ENCODE data around the gene ZBTB7A.

Gene ZBTB7A

DNA sequence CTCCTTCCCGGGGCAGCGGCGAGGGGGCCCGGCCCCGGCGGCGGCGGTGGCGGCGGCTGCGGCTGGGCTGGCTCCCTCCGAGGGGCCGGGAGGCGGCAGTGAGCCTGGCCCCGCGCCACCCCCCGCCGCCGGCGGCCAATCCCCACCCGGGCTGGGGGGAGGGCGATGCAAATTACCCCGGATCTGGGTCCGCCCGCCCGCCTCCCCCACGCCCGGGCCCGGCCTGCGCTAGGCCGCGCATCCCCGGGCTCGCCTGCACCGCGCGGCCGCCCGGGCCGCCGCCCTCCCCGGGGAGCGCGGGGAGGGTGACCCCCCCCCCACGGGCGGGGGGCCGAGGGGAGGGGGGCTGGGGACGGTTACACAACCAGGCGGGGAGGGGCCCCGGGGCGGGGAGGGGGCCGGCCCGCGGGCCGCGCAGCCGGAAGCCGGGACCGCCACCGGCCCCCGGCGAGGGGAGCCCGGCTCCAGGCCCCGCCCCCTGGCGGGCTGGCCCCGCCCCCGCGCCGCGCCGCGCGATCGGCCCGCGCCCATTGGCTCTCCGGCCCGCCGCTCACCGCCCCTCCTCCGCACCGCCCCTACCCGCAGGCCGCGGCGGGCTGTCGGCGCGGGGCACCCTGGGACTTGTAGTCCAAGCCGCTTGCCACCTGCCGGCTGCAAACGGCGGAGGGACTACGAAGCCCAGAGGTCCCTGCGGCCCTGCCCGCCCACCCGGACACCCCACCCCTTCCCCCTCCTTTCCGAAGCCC, 1.1 kb downstream of the ZBTB7A start:
- peaks cover 40% of the 10 kb centered on the region for H3K4me1 ChIP-seq (ENCODE audit: insufficient read depth, low read length)
- H3K4me2 ChIP-seq (ENCODE audit: insufficient read depth, low read length) = peak overlapping the region; percentile 78
- H3K9ac ChIP-seq (ENCODE audit: low read depth, low read length) = peak overlapping the region; percentile 99
- H3K36me3 ChIP-seq (ENCODE audit: insufficient read depth, low read length) = peaks cover 39% of the 10 kb centered on the region
- DNase-seq = peak; percentile 97
- H3K4me3 ChIP-seq (ENCODE audit: low read depth in 1 of 2, low read length in 2 of 2) = peak overlapping the region in 1 of 2 experiments; percentile 78; a peak in 2 of 4 replicates
- no peaks in the 10 kb centered on the region for H3K9me3 ChIP-seq (ENCODE audit: insufficient read depth, low read length, severe bottlenecking)
- peak overlapping the region; percentile 57 for H3K27ac ChIP-seq (ENCODE audit: low read length)
- H2AFZ ChIP-seq (ENCODE audit: low read depth, low read length) = no peak overlapping the region
- TF ChIP-seq, protein P1, sequence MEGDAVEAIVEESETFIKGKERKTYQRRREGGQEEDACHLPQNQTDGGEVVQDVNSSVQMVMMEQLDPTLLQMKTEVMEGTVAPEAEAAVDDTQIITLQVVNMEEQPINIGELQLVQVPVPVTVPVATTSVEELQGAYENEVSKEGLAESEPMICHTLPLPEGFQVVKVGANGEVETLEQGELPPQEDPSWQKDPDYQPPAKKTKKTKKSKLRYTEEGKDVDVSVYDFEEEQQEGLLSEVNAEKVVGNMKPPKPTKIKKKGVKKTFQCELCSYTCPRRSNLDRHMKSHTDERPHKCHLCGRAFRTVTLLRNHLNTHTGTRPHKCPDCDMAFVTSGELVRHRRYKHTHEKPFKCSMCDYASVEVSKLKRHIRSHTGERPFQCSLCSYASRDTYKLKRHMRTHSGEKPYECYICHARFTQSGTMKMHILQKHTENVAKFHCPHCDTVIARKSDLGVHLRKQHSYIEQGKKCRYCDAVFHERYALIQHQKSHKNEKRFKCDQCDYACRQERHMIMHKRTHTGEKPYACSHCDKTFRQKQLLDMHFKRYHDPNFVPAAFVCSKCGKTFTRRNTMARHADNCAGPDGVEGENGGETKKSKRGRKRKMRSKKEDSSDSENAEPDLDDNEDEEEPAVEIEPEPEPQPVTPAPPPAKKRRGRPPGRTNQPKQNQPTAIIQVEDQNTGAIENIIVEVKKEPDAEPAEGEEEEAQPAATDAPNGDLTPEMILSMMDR (IDR thresholded peaks at IDR 0.05; ENCODE audit: borderline replicate concordance, extremely low read depth, low read length, poor library complexity, severe bottlenecking) = no peak
- TF ChIP-seq EZH2 (IDR thresholded peaks at IDR 0.05; ENCODE audit: borderline replicate concordance, low read depth, low read length, severe bottlenecking) = no peak
- H3K27me3 ChIP-seq (ENCODE audit: insufficient read depth, low read length, poor library complexity) = no peaks in the 10 kb centered on the region
- H4K20me1 ChIP-seq (ENCODE audit: insufficient read depth, low read length) = peaks cover 44% of the 10 kb centered on the region
- peak; percentile 78 for ATAC-seq (ENCODE audit: insufficient read depth, low read depth)
- H3K79me2 ChIP-seq (ENCODE audit: insufficient read depth, low read length) = peaks cover 60% of the 10 kb centered on the region

DNA sequence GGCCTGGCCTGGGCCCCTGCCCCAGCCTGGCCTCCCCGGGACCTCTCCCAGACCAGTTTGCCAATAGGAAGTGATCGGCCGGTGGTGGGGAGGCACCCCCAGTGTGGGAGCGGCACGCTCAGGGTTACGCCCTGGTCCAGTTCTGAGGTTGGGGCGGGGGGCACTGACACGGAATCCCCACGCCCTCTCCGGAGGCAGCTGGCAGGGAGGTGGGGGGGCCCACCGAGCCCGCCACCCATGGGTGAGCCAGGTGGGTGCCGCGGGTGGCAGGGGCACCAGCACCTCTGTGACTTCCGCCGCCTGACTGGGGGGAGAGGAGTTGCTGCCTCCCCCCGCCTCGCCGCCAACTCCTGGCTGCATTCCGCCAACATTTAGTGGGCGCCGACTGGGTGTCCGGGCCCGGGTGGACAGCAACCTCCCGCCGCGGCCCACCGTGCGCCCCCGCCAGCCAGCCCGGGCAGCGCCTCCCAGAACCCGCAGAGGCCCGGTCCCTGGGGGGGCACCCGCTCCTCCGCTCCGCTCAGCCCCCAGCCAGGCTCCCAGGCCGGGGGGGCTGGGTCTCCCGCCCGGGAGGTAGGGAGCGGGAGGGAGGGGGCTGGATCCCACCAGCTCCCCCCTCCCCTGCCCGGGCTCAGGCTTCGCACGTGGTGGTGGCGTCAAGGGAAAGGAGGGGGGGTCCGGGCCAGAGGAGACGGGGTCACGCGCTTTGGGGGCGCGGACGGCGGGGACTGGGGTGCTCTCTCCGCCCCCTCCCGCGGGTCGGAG, 2.0 kb downstream of the ZBTB7A start:
- Histone ChIP-seq H3K4me2 (ENCODE audit: insufficient read depth, low read length) (peak overlapping the region; percentile 78), H3K27me3 (ENCODE audit: insufficient read depth, low read length, poor library complexity) (no peaks in the 10 kb centered on the region), H3K36me3 (ENCODE audit: insufficient read depth, low read length) (peaks cover 45% of the 10 kb centered on the region), H3K4me3 (ENCODE audit: low read depth in 1 of 2, low read length in 2 of 2) (peak overlapping the region; percentile 54 to 62; a peak in 3 of 4 replicates), H4K20me1 (ENCODE audit: insufficient read depth, low read length) (peaks cover 53% of the 10 kb centered on the region), H3K4me1 (ENCODE audit: insufficient read depth, low read length) (peaks cover 40% of the 10 kb centered on the region), H3K79me2 (ENCODE audit: insufficient read depth, low read length) (peaks cover 70% of the 10 kb centered on the region), H3K9me3 (ENCODE audit: insufficient read depth, low read length, severe bottlenecking) (no peaks in the 10 kb centered on the region), H2AFZ (ENCODE audit: low read depth, low read length) (no peak overlapping the region), H3K9ac (ENCODE audit: low read depth, low read length) (peak overlapping the region; percentile 71), H3K27ac (ENCODE audit: low read length) (peak overlapping the region; percentile 73)
- DNase-seq = peak; percentile 74
- peak; percentile 15 for ATAC-seq (ENCODE audit: insufficient read depth, low read depth)
- TF ChIP-seq, protein P1 (IDR thresholded peaks at IDR 0.05; ENCODE audit: borderline replicate concordance, extremely low read depth, low read length, poor library complexity, severe bottlenecking) = no peak
- no peak for TF ChIP-seq EZH2 (IDR thresholded peaks at IDR 0.05; ENCODE audit: borderline replicate concordance, low read depth, low read length, severe bottlenecking)

DNA sequence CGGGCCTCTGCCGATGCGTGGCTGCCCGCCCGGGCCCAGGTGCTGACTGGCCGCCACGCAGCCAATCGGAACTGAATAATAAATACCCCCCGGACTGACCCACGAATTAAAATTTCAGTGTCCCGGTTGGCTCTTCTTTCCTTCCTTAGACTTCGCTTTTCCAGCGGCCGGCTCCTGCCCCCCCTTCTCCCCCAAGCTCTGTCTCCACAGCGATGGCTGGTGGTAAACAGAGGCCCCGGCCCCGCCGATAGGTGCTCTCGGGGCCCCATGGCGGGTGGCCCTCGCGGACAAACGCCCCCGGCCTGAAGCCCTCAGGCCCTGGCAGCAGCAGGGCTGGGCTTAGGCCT, 2.6 kb downstream of the ZBTB7A start:
- peaks cover 58% of the 10 kb centered on the region for H4K20me1 ChIP-seq (ENCODE audit: insufficient read depth, low read length)
- peaks cover 75% of the 10 kb centered on the region for H3K79me2 ChIP-seq (ENCODE audit: insufficient read depth, low read length)
- peak overlapping the region; percentile 78 for H3K4me2 ChIP-seq (ENCODE audit: insufficient read depth, low read length)
- TF ChIP-seq EZH2 (IDR thresholded peaks at IDR 0.05; ENCODE audit: borderline replicate concordance, low read depth, low read length, severe bottlenecking) = no peak
- TF ChIP-seq, protein P1 (IDR thresholded peaks at IDR 0.05; ENCODE audit: borderline replicate concordance, extremely low read depth, low read length, poor library complexity, severe bottlenecking) = no peak
- no peaks in the 10 kb centered on the region for H3K27me3 ChIP-seq (ENCODE audit: insufficient read depth, low read length, poor library complexity)
- H3K4me3 ChIP-seq (ENCODE audit: low read depth in 1 of 2, low read length in 2 of 2) = peak overlapping the region; percentile 54 to 62; a peak in 3 of 4 replicates
- H3K9me3 ChIP-seq (ENCODE audit: insufficient read depth, low read length, severe bottlenecking) = no peaks in the 10 kb centered on the region
- ATAC-seq (ENCODE audit: insufficient read depth, low read depth) (no peak), DNase-seq (no peak)
- H3K4me1 ChIP-seq (ENCODE audit: insufficient read depth, low read length) = peaks cover 38% of the 10 kb centered on the region
- H3K9ac ChIP-seq (ENCODE audit: low read depth, low read length) = peak overlapping the region; percentile 71
- H2AFZ ChIP-seq (ENCODE audit: low read depth, low read length) = no peak overlapping the region
- peak overlapping the region; percentile 73 for H3K27ac ChIP-seq (ENCODE audit: low read length)
- peaks cover 45% of the 10 kb centered on the region for H3K36me3 ChIP-seq (ENCODE audit: insufficient read depth, low read length)

Measured in DND-41 (cell line).